T1000 (cell line): Measurements from ENCODE around the gene TSSK6.

ENCODE experiments used
- DNase-seq: peaks from one replicate; lab custom pipeline; 2025; ENCODE audit warnings: mixed read lengths; lab: John Stamatoyannopoulos, UW

Gene TSSK6

DNA sequence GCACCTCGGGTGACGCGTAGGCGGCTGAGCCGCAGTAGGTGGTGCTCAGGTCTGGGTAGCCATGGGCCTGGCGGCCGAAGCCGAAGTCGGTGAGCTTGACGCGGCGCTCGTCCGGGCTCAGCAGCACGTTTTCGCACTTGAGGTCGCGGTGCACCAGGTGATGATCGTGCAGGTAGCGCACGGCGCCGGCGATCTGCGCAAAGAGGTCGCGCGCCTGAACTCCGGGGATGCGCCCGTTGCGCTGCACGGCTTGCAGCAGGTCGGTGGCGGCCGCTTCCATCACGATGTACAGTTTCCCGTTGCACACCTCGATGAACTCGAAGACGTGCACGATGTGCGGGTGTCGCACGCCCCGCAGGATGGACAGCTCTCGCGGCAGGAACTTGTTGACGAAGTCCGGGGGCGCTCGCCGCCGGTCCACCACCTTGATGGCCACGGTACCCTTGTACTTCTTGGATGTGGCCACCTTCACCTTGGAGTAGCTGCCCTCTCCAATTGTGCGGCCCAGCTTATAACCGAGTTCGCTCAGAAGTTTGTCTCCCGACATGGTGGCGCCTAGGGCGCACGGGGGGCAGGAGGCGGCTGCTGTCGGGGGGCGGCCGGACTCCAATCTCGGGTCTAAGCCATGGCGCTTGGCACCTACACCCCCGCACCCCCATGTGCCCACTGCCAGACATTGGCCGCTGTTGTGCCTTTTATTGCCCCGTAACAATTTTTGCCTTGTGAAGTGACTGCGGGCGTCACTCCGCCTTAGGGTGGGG lies at the start of gene TSSK6:
TSS of gene TSSK6 (minus strand) at position 668 of the 761 bp plus-strand sequence. CDS start at position 547, 121 bp downstream.
- no peak for DNase-seq

DNA sequence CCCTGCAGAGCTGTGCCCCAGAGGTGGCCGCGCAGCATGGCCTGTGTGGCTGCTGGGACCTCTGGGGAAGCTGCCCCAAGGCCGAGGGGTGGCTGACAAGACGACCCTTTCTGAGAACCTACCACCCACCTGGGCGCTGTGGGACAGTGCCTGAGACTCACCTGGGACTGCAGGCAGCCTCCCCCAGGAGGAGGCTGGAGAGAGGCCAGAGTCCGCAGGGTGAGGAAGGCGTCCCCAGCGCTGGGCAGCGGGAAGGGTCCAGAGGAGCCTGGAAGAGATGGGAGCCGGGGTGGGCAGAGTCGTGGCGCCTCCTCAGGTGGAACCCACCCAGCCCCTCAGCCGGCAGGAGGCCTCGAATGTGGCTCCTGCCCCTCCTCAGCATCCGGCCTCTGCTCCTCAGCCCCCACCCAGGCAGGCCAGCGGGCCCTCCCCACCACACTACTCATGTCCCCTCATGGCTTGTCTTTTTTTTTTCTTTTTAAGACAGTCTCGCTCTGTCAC lies 48.0 kb upstream of the TSSK6 start:
- DNase-seq, result no peak

DNA sequence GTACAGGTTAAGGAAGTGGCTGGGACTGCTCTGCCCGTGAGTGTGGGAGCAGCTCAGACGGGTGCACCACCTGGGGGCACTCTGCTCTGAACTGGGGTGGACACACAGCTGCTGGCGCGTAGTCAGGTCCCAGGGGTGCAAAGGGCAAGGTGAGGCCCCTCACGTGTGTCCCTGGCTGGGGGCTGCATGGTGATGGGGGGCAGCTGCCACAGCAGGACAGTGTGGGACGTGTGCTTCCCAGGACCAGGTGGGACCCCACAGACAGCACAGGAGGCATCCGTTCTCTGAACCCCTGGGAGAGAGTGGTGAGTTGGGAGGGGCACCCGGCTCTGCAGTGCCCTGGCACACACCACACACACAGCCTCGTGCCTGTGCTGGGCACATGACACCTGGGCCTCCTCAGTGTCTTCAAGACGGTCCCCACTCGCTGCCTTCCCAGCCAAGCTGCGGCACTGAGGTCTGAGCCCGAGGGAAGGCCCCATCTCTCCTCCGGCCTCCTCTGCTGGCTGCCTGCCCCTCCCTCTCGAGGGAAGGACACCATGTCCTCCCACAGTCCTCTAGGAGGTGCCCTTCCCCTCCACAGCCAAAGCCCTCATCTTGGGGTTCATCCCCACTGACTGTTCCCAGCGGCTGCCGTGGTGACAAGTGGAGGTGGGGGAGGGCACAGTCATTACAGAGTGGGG lies 47.5 kb upstream of the TSSK6 start:
- no peak for DNase-seq

DNA sequence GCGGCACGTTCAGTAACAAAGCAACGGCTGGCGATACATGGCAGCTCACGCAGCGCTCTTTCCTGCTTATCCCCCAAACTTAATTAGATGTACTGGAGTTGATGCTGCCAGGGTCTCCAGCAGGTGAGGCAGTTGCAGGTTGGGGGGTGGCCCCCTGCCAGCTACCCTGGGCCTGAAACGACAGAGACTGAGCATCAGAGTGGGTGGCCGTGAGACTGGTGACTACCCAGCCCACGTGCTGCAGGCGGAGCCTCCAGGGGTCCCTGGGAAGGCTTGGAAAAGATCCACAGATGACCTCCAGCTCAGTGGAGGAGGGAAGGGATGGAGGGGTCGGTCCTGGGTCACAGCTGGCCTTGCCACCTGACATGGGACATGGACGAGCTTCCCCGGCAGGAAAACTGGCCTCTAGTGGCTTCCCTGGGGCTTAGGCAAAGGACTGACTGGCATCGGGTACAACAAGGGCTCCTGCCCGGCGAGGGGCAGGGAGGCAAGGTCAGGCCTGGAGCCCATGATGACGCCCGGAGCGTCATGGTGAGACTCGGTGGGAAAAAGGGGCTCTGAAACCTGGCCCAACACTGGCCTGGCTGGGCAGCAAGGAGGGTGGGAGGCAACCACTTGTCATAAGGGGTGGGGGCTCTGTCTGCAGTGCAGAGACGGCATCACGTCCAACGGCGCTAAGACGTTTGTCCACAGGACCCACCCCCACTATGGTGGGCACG lies 46.8 kb upstream of the TSSK6 start:
- DNase-seq, result no peak

DNA sequence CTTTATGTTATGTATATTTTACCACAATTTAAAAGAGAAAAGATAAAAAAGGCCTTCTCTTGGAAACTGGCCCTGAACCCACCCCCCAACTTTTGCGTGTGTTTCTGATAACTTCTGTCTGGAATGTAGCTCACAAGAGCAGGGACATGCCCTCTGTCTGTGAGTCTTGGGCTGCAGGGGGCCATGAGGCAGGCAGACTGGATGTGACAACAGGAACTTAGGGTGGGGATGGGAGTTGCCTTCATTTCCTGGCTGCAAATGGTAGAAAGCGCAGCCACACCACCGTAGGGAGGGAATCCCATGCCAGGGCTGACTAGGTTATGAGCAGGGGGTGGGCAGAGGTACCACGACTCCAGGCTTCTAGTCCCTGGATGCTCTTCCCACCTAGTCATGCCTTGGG lies 44.6 kb upstream of the TSSK6 start:
- DNase-seq, result no peak

DNA sequence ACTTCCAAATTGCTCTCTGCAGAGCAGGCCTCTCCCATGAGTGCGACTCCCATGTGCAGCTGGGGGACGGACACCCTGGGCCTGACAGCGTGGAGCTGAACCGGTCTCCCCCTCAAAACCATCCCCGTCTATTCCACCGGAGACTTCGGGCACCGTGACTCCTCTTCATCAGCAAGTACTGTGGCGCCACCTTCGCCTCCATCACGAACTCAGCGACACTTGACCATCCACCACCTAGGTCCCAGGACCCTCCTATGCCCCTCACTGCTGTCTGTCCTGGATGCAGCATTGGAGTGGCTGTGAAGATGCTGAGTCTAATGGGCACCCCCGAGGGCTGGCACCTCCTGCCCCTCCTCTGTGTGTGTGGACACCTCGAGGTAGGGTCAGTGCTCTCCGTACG lies 43.3 kb upstream of the TSSK6 start:
- DNase-seq, result no peak

DNA sequence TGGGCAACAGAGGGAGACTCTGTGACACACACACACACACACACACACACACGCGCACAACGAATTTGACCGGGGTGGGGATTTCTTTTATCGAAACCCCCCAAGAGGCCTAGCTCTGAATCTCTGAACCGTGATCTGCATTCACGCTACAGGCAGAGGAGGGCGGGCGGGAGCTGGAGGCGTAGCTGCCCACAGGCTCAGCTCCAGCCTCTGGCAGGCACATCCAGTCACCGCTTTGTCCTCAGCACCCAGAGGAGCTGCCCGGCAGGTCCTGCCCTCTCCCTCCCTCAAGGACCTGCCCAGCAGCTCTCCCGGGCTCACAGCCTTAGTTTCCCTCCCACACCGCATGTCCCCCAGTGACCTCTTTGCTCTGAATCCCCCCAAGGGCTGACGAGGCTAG lies 42.7 kb upstream of the TSSK6 start:
- no peak for DNase-seq

DNA sequence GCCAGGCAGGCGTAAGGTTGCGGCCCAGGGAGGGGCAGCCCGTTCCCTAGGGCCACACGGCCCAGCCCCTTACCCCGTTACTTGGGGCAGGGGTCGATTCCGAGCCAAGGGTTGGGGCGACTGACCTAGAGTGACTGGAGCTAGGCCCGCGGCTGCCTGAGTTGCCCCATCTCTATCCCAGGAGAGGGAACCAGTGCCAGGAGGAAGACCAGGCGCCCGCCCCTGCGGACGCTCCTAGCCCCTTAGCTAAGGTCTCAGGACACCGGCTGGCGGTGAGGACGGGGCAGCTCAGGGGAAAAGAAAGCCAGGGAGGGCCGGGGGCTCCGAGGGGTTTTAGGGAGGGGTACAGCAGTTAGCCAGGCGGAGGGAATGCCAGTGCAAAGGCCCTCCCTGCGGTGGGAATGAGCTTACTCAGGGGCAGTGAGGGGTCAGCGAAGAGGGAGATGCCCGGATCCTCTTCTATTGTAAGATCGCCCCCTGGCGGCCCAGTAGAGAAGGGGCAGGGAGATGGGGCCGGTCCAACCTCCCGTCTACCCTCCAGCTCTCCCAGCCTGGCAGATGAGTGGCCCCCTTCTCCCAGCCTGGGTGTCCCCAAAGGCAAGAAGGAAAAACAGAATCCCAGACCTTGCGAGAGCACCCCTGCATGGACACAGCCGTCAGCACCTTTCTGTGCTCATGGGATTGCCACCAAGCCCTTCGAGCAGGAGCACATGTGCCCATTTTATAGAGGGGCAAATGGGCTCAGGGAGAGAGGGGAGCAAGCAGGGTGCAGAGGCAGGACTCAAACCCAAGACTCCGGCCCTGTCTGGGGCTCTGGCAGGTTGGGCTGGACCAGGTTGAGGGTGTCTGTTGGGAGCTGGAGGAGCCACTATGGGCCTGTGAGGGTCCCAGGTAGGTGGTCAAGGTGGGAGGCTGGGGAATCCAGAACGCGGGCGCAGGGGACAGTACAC lies 39.0 kb upstream of the TSSK6 start:
- DNase-seq, result no peak

DNA sequence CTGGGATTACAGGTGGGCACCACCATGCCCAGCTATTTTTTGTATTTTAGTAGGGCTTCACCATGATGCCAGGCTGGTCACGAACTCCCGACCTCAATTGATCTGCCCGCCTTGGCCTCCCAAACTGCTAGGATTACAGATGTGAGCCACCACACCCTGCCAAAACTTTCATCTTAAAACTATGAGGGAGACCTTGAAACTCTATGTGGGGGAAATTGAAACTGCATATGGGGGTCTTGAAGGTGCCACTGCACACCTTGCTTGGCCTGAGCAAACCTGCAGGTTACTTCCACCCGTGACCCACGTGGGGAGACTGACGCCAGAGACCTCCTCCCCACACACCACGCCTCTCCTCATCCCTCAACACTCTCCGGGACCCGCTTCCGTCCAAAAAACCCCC lies 38.3 kb upstream of the TSSK6 start:
- no peak for DNase-seq

DNA sequence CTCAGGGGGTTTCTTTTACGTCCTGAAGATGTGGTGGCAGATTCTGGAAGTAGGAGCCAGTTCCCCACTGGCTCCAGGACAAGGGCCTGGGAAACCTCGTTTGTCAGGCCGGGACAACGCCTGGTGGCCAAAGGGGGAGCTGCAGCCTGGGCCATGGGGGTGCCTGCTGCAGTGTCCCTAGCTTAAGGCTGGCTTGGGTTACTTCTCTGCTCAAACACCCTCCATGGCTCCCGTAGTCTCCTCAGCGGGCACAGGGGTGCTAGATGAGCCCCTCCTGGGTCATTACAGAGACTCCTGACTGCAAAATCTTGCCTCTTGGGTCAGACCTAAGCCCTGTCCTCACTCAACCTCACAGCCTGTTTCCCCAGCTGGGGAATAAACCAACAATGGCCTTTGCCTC lies 37.5 kb upstream of the TSSK6 start:
- no peak for DNase-seq

DNA sequence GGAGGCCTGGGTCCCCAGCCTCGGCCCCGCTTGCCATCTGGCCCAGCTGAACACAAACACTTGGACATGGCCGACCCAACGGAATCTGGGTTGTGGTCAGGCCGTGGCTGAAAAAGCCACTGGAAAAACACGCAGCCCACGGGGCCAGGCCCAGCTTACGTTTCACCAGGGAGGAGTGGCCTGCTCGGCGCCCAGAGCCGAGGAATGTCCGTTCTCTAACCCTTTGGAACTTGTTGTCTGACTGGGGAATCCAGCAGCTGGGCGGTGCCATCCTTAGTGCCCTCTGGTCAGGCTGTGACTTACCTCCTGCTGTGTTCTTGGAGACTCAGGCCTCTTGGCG lies 36.5 kb upstream of the TSSK6 start:
- no peak for DNase-seq

DNA sequence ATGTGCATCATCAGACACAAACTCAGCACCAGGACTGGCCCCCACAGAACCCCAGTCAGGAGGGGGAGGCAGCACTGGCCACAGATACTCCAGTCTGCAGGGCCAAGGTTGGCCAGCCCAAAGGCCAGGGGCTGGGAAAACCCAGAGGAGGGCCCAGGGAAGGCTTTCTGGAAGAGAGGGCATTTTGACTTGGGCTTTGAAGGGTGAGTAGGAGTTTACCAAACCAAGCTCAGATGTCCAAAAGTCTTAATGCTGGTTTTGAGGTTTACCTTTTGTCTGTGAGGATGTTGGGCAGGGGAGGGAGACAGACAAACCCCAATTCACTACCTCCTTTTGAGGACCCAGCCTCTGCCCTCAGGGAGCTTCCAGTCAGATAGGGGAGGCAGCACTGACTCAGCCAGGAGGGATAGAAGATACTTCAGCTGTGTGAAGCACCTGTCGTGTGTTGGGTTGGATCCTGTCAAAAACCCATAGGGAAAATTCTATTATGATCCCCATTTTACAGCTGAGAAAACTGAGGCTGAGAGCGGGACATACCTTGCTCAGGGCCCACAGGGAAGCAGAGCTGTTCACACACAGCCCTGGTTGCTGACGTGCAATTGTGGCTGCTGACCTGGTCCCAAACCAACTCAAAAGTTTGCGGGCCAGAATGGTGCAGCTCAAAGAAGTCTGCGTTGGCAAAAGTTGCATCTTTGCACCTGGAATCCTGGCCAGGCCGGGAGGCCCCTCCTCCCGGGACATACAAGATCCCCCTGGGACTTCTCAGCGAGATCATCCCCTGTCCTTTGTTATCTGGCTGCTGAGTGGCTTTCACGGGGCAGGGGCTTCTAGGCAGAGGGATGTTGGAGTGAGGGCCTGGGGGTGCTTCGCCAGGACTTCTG lies 35.9 kb upstream of the TSSK6 start:
- no peak for DNase-seq

DNA sequence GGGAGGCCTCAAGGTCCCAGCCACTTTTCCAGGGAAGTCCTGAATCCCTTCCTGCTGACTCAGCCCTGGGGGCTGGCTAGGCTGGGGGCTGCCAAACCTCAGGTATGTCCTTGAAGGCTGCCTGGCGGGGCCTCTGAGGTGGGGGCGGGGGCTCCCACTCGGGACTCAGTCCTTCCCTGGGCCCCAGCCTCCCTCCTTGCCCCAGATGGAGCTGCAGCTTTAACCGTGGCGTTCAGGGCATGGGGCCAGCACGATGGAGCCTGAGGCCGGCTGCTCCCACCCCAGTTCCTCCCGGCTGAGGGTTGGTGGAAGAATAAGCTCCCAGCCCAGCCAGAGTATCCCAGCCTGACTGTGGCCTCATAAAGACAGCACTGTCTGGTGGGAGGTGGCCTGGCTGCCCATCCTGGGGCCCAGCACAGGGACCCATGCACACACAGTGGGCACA lies 35.2 kb upstream of the TSSK6 start:
- peak; percentile 41 for DNase-seq

DNA sequence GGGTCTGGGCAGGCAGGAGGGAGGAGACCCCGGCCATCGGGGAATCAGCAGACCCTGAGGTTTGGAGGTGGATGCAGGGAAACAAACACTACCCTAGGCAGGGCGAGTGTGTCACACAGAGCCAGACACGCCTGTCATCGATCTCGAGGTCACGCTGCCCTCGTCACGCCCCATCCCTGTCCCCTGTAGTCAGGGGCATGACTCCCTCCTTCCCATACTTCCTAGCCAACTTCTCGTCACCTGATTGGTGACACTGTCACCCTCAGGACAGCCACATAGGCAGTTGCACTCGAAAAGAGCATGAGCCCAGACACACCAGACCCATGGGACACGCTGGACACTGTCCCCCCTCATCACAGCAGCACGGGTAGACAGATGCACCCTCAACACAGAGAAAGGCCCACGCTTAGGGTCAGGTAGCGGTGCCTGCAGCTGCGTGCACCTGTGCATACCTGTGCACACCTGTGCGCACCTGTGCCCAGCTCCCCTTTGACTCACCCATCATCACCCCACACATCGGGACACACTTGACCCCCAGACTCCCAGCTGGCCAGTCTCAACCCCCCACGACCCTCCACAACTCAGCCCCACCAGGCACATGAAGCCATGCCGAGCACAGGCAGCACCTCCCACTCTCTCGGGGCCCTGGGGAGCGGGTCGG lies 34.6 kb upstream of the TSSK6 start:
- no peak for DNase-seq

DNA sequence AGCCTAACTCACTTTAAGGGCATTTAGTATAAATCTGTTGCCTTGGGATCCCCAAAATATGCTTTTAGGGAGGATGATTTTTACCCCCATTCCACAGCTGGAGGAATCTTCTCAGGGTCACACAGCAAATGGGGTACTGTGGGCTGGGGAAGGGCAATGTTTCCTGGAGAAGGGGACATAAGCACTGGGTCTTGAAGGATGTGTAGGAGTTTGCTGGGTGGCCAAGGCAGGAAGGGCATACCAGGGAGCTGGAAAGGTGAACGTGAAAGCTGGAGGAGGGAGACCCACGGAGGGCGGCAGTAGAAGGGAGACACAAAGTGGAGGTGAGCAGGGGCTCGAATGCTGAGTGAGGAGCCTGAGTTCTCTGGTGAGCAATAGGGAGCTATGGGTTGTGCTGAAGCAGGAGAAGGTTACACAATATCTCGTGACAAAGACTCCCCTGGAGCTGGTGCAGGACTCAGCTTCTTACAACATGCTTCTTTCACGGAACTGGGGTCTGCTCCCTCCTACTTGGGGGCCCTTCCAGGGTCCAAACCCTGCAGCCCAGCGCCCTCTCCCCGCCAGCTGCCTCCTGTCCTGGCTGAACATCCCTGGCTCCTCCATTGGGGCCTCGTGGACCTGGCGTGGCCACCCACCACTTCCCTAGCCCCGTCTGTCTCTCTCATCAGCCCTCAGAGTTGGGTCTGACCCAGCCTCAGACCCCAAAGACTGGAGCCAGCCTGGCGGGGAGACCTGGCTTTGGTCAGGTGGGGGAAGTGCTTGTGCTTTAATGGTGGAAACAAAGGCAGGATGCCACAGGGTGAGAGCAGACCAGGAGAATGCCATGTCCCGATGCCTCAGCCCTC lies 33.8 kb upstream of the TSSK6 start:
- DNase-seq, result no peak

DNA sequence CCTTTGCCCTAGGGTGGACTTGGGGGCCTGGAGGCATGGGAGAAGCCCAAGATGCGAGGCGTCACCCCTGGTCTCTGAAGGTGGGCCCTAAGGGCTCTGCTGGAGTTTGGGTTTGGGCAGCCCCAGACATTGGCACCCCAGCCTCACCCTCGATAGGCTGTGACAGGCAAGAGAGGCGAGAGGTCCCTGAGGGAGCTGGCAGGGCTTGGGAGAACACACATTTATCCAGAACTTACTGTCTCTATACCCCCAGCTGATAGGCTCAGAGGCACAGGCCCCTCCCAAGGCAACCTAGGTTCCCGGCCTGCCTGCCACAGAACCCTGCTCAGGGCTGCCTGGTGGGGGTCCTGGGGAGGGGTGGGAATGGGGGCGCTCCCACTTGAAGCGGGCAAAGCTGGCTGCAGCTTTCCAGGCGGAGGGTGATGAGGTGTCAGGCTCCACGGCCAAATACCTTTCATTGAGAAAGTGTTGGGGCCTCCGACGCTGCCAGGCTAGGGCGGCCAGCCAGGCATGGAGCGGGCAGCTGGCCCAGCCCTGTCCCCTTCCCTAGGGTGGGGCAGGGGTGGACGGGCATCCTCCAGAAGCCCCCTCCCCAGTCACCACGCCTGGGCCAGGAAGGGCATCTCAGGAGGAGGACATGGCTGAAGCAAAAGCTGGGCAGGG lies 32.5 kb upstream of the TSSK6 start:
- DNase-seq, result no peak

DNA sequence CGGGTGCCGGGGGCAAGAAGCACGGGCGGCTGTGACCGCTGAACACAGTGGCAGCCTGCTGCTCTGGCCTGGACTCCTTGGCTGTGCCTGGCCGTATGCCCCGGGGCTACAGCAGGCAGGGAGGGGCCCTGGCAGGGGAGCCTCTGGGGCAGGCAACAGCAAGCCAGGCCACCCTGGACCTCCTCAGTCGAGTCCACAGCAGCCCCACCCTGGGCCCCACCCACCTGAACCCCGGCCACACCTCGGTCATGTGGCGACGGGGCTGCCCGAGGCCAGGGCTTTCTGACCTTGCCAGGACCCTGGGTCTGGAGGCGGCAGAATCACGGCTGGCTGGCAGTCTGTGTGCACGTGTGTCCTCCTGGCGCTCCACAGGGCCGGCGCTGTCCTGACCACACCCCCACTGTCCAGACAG lies 31.4 kb upstream of the TSSK6 start:
- no peak for DNase-seq

DNA sequence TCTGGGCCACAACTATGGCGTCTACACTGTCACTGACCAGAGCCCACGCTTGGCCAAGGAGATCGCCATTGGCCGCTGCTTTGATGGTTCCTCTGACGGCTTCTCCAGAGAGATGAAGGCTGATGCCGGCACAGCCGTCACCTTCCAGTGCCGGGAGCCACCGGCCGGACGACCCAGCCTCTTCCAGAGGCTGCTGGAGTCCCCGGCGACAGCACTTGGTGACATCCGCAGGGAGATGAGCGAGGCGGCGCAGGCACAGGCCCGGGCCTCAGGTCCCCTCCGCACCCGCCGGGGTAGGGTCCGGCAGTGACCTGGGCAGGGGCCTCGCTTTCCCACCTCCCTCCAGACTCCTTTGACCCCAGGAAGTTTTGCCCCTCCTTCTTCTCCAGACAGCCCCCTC lies 30.4 kb upstream of the TSSK6 start:
- DNase-seq, result no peak
